ENCODE results near the gene EEF2.

EEF2 gene

GRCh38 chr19:3984908-3985642, at the start of gene EEF2:
TSS of gene EEF2 (minus strand) at chr19:3985463. CDS start at chr19:3985380, 83 bp downstream.
- DNase-seq (ENCODE audit: low read depth in 2 of 2, low spot score in 1 of 2), result peak; percentile 84

DNA sequence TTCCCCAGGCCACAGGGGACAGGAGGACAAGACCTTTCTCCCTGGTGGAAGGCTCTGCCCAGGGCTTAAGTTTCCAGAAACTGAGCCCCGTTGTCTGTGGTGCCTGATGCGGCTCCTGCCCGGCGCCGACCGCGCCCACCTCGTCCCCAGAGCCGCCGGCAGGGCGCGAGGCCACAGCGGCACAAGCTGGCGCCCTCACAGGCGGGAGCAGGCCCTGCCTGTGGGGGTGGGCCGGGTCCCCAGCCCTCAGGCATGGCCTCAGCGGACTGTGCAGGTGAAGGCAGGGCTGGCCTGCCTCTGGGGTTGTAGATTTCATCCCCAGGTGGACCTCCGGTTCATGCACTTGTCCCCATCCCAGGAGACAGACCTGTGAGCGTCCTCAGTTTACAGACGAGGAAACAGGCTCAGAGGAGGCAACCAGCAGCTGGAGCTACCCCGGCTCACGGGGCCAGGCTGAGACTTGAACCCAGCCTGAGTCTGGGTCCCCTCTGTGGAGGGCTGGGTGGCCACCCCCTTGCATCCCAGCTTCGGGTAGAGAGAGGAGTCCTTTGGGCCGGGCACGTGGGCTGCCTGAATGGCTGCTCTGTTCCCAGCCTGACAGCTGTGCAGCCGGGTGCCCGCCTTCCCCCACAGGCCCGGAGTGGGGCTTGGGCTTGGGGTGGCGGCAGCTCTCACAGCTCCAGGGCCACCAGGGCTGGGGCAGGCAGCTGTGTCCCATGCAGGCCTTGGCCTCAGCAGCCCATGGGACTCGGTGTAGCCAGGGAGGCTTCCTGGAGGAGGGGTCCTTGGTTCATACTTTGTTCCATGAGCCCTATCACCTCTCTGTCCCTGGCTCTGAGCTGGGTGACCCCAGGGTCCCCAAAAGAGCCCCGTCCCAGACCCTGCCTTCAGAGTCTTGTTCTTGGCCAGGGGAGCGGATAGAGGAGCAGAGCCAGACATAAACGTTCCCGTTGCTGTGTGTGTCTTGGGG, 49.1 kb upstream of the EEF2 start:
- DNase-seq (ENCODE audit: low read depth in 2 of 2, low spot score in 1 of 2), result no peak

DNA sequence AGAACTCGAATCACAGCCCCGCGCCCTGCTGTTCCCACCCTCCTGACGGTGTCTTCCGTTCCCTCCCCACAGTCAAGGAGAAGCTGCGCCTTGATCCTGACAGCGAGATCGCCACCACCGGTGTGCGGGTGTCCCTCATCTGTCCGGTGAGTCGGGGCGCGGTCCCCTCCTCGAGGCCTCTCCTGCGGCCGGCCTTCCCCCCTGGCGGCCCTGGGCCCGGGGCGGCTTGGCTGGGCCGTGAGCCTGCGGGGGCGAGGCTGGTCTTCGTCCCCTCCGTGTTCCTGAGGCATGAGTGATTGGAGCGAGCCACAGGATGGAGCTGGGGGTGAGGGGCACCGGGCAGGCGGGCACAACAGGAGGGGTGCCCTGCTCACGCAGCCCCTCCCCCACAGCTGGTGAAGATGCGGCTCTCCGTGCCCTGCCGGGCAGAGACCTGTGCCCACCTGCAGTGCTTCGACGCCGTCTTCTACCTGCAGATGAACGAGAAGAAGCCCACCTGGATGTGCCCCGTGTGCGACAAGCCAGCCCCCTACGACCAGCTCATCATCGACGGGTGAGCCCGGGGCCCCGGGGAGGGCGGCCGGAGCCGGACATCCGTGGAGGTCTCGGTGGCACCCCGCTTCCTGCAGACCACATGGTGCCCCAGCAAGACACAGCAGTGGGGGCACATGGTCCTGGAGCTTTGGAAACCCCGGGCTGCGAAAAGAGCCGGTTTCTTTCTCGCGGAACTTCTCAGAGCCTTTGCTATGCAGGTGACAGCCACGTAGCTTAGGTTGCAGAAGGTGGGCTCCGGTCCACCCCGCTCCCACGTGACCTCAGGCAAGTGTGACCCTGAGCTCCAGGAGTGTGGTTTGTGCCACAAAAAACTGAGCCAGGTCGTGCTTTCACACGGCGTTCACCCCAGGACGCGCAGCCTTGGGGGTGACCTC, 48.0 kb upstream of the EEF2 start:
- DNase-seq (ENCODE audit: low read depth in 2 of 2, low spot score in 1 of 2), result no peak

DNA sequence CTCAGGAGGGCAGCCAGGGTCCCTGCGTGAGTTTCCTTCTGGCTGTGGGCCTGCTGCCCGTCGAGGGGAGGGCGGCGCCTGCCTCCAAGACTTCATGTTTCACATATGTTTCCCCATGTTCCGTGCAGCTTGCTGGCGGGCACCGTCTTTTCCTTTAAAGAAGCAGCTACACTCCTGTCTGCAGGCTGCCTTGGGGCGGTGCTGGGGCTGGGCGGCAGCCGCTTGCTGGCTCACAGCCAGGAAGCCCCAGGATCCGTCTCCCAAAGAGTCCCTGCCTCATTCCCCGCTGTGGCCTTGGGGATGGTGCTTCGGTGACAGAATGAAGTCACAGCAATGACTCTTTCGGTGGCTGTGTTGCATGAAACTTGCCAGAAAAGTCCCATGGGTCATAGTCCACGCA, 47.2 kb upstream of the EEF2 start:
- no peak for DNase-seq (ENCODE audit: low read depth in 2 of 2, low spot score in 1 of 2)

DNA sequence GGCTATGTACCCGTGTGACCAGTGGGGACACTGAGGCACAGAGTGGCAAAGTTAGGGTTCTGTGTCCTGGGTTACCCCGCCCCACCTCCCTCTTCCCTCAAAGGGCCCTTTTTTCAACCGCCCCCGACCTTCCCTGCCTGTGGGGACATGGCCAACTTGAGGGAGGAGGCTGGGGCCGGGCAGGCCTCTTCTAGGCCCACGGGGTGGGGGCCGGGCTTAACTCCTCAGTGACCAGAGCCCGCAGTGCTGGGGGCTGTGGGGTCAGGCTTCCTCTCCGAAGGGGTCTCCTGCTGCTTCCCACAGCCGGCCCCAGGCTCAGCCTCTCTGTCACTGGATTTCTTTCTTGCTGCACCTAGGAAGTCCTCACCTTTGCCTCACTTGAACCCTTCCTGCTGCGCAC, 46.2 kb upstream of the EEF2 start:
- no peak for DNase-seq (ENCODE audit: low read depth in 2 of 2, low spot score in 1 of 2)

GRCh38 chr19:4030981-4031380, 45.7 kb upstream of the EEF2 start:
- no peak for DNase-seq (ENCODE audit: low read depth in 2 of 2, low spot score in 1 of 2)

DNA sequence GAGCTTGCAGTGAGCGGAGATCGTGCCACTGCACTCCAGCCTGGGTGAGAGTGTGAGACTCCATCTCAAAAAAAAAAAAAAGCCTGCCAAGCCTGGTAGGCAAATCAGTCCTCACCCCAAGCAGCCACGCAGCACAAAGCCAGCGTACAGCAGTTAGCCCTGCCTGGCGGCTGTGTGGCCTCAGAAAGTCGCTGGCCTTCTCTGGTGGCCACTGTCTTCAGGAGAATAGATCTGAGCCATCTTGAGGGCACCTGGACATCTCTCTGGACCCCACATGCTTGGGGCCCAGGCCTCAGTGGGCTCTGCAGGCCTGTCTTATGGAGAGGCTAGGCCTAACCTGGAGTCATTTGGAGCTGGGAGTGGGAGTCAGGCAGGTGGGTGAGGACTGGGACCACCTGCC, 45.3 kb upstream of the EEF2 start:
- DNase-seq (ENCODE audit: low read depth in 2 of 2, low spot score in 1 of 2), result no peak

DNA sequence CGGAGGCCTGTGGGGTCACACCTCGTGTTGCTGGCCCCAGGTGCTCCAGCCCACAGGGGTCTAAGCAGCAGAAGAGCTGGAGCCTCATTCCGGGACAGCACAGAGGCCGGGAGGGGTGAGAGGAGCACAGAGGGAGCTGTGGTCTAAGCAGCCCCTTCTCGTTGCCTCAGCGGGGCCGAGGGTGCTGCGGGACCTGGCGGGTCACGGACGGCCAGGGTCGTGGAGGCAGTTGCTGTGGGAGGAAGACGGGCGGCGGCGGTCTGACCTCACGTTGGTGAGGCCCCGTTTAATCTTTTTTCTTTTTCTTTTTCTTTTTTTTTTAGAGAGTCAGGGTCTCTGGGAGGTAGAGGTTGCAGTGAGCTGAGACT, 44.0 kb upstream of the EEF2 start:
- DNase-seq (ENCODE audit: low read depth in 2 of 2, low spot score in 1 of 2), result no peak

- DNase-seq (ENCODE audit: low read depth in 2 of 2, low spot score in 1 of 2), result no peak
These were observed 43.3 kb upstream of the EEF2 start for GRCh38 chr19:4028334-4029246.

DNA sequence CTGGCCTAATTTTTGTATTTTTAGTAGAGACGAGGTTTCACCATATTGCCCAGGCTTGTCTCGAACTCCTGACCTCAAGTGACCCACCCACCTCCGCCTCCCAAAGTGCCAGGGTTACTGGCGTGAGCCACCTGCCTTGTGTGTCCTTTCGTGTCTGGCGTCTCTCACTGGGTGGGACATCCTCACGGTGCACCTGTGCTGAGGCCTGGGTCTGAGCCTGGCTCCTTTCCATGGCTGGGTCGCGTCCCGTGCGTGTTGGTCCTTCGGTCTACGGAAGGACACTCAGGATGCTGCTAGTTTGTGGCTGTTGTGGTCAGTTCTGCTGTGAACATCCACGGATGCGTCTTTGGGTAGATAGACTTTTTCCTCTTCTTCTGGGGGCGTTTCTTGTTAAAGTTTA, 41.9 kb upstream of the EEF2 start:
- no peak for DNase-seq (ENCODE audit: low read depth in 2 of 2, low spot score in 1 of 2)

- no peak for DNase-seq (ENCODE audit: low read depth in 2 of 2, low spot score in 1 of 2)
These were observed 40.1 kb upstream of the EEF2 start for GRCh38 chr19:4025317-4025716.

DNA sequence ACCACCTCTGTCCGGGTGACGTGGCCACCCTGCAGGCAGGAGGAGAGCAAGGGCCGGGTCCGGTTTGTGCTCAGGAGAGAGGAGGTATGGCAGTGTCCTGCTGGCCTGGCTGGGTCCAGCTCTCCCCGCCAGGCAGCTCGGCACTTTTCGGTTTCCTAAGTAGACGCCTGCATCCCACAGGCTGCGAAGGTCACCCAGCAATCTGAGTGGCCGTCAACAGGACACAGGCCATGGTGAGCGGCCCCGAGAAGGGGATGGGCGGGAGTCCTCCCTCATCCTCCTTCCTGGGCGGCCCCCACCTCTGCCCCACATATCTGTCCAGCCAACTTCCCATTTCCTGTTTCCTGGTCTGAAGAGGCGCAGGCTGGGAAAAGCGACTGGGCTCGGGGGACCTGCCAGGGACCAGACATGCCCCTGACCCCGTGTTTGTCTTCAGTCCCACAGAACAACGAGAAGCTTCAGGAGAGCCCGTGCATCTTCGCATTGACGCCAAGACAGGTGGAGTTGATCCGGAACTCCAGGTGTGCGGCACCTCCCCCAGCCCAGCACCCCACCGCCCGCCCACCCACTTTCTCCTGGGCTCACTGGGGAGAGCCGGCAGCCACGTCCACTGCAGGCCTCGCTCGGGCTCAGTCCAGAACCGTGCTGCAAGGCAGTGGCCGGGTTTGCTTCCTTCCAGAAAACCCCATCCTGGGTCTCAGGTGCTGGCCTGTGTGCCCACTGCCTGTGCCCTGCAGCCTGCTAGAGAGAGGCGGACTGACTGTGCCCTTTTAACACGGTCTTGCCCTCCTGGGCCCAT, 38.5 kb upstream of the EEF2 start:
- no peak for DNase-seq (ENCODE audit: low read depth in 2 of 2, low spot score in 1 of 2)

- no peak for DNase-seq (ENCODE audit: low read depth in 2 of 2, low spot score in 1 of 2)
These were observed 34.3 kb upstream of the EEF2 start for GRCh38 chr19:4019578-4019977.

- DNase-seq (ENCODE audit: low read depth in 2 of 2, low spot score in 1 of 2), result no peak
These were observed 33.7 kb upstream of the EEF2 start for GRCh38 chr19:4018775-4019504.

DNA sequence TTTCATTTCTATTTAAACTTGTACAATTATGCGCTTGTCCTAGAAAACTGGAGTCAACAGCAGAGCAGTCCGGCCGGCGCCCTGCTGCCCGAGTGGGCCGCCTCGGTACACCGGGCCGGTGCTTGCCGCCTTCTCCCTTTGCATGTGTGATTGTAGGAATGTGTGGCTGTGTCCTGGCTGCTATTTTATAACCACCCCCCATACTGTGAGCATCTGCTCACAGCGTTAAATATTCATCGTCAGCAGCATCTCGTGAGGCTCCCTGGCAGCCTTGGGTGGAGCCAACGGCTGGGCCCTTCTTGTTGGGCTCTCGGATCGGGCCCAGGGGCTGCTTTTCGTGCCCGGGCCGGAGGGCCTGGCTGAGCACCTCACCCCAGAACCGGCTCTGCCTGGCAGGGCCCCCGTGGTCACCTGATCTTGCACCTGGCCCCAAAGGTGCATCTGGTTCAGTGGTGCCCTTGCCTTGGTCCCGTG, 32.9 kb upstream of the EEF2 start:
- DNase-seq (ENCODE audit: low read depth in 2 of 2, low spot score in 1 of 2), result no peak

- no peak for DNase-seq (ENCODE audit: low read depth in 2 of 2, low spot score in 1 of 2)
These were observed 31.8 kb upstream of the EEF2 start for GRCh38 chr19:4016903-4017638.

GRCh38 chr19:4016486-4016885, 31.2 kb upstream of the EEF2 start:
- no peak for DNase-seq (ENCODE audit: low read depth in 2 of 2, low spot score in 1 of 2)

Data from stimulated activated CD8-positive, alpha-beta memory T cell treated with anti-CD3 and anti-CD28 coated beads, Interleukin-4, amount 100 ng/mL, for 1 hour (primary cell).